ENCODE measurements around the gene USP7. TPM values are rescaled to one million over a fixed set of nuclear protein-coding genes. Genes with fewer than 3 reads are reported as not detected.
"Not testable (repeated sequence)": the region's sequence is repeated elsewhere in the genome, so short reads cannot be mapped to it uniquely, and the experiment has no call there.

Gene USP7
- total and polyA plus RNA-seq, 10 of the 15 experiments (the other 5 are each of a cell fraction or from before 2014, with no cell fraction given), result 16.2 to 133 (median 60.5) TPM

DNA sequence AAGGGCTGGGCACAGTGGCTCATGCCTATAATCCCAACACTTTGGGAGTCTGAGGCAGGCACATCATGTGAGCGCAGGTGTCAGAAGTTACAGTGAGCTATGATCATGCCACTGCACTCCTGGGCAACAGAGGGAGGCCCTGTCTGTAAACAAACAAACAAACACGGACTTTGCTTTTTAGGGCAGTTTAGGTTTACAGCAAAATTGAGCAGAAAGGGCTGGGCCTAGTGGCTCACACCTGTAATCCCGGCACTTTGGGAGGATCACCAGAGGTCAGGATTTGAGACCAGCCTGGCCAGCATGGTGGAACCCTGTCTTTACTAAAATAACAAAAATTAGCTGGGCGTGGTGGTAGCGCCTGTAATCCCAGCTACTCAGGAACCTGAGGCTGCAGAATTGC lies 91.6 kb downstream of the USP7 start:
- H3K36me3 ChIP-seq (ENCODE audit: control insufficient read depth in 2 of 2, insufficient read depth in 2 of 2, low read length in 1 of 2), result no peaks in the 10 kb centered on the region
- POLR2A ChIA-PET, result interaction anchor here (1.5 kb wide), 1 partner anchor 19 kb away, joined by 4 read pairs; no protein-coding TSS in a partner anchor
- no TSS peak for BruUV-seq (replicated peaks)
- H3K4me1 ChIP-seq (ENCODE audit: control insufficient read depth, insufficient read depth, low read length), result peaks cover 27% of the 10 kb centered on the region
- CTCF ChIA-PET, result interaction anchor here (0.7 to 3.1 kb wide), 7 partner anchors 8 to 264 kb away, joined by 3 to 38 read pairs (median 4); partner anchors contain the start of gene LITAFD
- FAIRE-seq (no peak), ATAC-seq (no peak), DNase-seq (ENCODE audit: low read depth, low spot score) (no peak)
- no peak overlapping the region for H2AFZ ChIP-seq (ENCODE audit: control insufficient read depth, low read depth, low read length)
- RAD21 ChIA-PET (ENCODE audit: unreplicated experiment), result interaction anchor here (1.4 to 3.9 kb wide), 4 partner anchors 9 to 210 kb away, joined by 3 to 44 read pairs (median 12); partner anchors contain the start of gene LITAFD
- H3K4me3 ChIP-seq, result no peak overlapping the region
- in situ Hi-C loops (cut with MboI), result no loop called here
- no peak overlapping the region for H3K27ac ChIP-seq (ENCODE audit: control insufficient read depth, insufficient read depth)
- no peaks in the 10 kb centered on the region for H3K9me3 ChIP-seq (replicated peaks; ENCODE audit: control insufficient read depth, insufficient read depth, low read length)
- no peak overlapping the region for H3K9ac ChIP-seq (ENCODE audit: control insufficient read depth, insufficient read depth, low read length)
- intact Hi-C loops (cut with micrococcal nuclease; ENCODE audit: unreplicated experiment), result no loop called here
- H3K79me2 ChIP-seq (ENCODE audit: control insufficient read depth, insufficient read depth, low read length), result peaks cover 12% of the 10 kb centered on the region
- 90% methylated on average over 5 of the region's 5 CpGs for WGBS (ENCODE audit: insufficient coverage, insufficient replicate concordance, low lambda C conversion rate, missing lambda C conversion rate)
- SMC1A ChIA-PET (ENCODE audit: uncharacterized antibody, unreplicated experiment), result interaction anchor here (1.0 to 4.4 kb wide), 4 partner anchors 10 to 75 kb away, joined by 3 to 29 read pairs (median 4); partner anchors contain the start of gene LITAFD
- no peak overlapping the region for H3K4me2 ChIP-seq (ENCODE audit: control insufficient read depth, insufficient read depth)
- no peaks in the 10 kb centered on the region for H3K27me3 ChIP-seq (replicated peaks in 1 of 2; ENCODE audit: control insufficient read depth in 2 of 2, insufficient read depth in 2 of 2, low read length in 1 of 2)
- TF ChIP-seq SIX5 (IDR thresholded peaks at IDR 0.05; ENCODE audit: low read depth, low read length, severe bottlenecking), result no peak
- no peak for TF ChIP-seq BCL11A (IDR thresholded peaks at IDR 0.05; ENCODE audit: low read depth, low read length)
- no peak for TF ChIP-seq ZNF24 (IDR thresholded peaks at IDR 0.05)
- TF ChIP-seq, protein P1, sequence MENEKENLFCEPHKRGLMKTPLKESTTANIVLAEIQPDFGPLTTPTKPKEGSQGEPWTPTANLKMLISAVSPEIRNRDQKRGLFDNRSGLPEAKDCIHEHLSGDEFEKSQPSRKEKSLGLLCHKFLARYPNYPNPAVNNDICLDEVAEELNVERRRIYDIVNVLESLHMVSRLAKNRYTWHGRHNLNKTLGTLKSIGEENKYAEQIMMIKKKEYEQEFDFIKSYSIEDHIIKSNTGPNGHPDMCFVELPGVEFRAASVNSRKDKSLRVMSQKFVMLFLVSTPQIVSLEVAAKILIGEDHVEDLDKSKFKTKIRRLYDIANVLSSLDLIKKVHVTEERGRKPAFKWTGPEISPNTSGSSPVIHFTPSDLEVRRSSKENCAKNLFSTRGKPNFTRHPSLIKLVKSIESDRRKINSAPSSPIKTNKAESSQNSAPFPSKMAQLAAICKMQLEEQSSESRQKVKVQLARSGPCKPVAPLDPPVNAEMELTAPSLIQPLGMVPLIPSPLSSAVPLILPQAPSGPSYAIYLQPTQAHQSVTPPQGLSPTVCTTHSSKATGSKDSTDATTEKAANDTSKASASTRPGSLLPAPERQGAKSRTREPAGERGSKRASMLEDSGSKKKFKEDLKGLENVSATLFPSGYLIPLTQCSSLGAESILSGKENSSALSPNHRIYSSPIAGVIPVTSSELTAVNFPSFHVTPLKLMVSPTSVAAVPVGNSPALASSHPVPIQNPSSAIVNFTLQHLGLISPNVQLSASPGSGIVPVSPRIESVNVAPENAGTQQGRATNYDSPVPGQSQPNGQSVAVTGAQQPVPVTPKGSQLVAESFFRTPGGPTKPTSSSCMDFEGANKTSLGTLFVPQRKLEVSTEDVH (IDR thresholded peaks at IDR 0.05; ENCODE audit: low read depth, partially characterized antibody), result no peak
- no peaks in the 10 kb centered on the region for H4K20me1 ChIP-seq (ENCODE audit: control insufficient read depth, insufficient read depth)

DNA sequence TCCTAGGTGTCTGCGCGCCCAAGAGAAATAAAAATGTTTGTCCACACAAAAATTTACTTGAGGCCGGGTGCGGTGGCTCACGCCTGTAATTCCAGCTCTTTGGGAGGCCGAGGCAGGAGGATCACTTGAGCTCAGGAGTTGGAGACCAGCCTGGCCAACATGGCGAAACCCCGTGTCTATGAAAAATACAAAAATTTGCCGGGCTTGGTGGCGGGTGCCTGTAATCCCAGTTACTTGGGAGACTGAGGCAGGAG lies 93.8 kb downstream of the USP7 start:
- WGBS (ENCODE audit: insufficient coverage, insufficient replicate concordance, low lambda C conversion rate, missing lambda C conversion rate), result 94% methylated on average over 10 of the region's 10 CpGs
- ATAC-seq; FAIRE-seq; H3K4me3 ChIP-seq; H4K20me1 ChIP-seq (ENCODE audit: control insufficient read depth, insufficient read depth); in situ Hi-C loops (cut with MboI); BruUV-seq (replicated peaks); H3K36me3 ChIP-seq (ENCODE audit: control insufficient read depth in 2 of 2, insufficient read depth in 2 of 2, low read length in 1 of 2); DNase-seq (ENCODE audit: low read depth, low spot score); H3K9ac ChIP-seq (ENCODE audit: control insufficient read depth, insufficient read depth, low read length); H3K9me3 ChIP-seq (replicated peaks; ENCODE audit: control insufficient read depth, insufficient read depth, low read length); H3K27me3 ChIP-seq (replicated peaks in 1 of 2; ENCODE audit: control insufficient read depth in 2 of 2, insufficient read depth in 2 of 2, low read length in 1 of 2); H2AFZ ChIP-seq (ENCODE audit: control insufficient read depth, low read depth, low read length): not testable (repeated sequence)
- Histone ChIP-seq H3K27ac (ENCODE audit: control insufficient read depth, insufficient read depth) (peak overlapping the region; percentile 65; the same call in 1 of the 2 replicates), H3K79me2 (ENCODE audit: control insufficient read depth, insufficient read depth, low read length) (peaks cover 33% of the 10 kb centered on the region), H3K4me1 (ENCODE audit: control insufficient read depth, insufficient read depth, low read length) (peaks cover 27% of the 10 kb centered on the region), H3K4me2 (ENCODE audit: control insufficient read depth, insufficient read depth) (peak overlapping the region; percentile 66)
- ChIA-PET CTCF (interaction anchor here (0.6 to 3.1 kb wide), 3 partner anchors 10 to 269 kb away, joined by 3 to 30 read pairs (median 3); no protein-coding TSS in a partner anchor), POLR2A (interaction anchor here (1.5 to 2.2 kb wide), 3 partner anchors 10 to 222 kb away, joined by 4 to 8 read pairs (median 8); partner anchors contain the start of gene HAPSTR1), RAD21 (ENCODE audit: unreplicated experiment) (interaction anchor here (1.2 to 3.9 kb wide), 5 partner anchors 11 to 300 kb away, joined by 4 to 44 read pairs (median 5); partner anchors contain the start of gene LITAFD), SMC1A (ENCODE audit: uncharacterized antibody, unreplicated experiment) (interaction anchor here (1.3 to 4.4 kb wide), 5 partner anchors 12 to 212 kb away, joined by 3 to 29 read pairs (median 3); partner anchors contain the start of gene LITAFD)
- intact Hi-C loops (cut with micrococcal nuclease; ENCODE audit: unreplicated experiment), result loop anchor here (1.0 kb wide), 1 partner anchor 22 kb away; no protein-coding TSS in a partner anchor

All from GM12878 (cell line).